ENCODE data around the gene CALU.

DNA sequence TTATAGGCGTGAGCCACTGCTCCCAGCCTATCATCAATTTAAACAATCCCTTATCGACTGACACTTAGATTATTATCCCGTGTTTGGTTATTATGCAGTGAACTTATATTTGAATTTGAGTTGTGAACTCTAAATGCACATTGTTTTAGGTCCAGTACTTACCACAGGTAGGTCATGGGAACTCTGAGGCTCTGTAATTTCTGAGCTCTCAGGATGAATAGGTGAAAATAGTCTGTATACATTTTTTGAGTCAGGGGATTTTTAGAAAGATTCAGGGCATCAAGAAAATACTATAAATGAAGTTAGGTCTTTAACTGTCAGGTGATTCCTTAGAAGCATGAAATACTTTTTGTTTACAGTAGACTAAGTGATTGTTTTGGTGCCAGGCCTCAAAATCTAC lies 61.4 kb downstream of the CALU start:
- TF ChIP-seq SUZ12 (IDR thresholded peaks at IDR 0.05) (no peak), FOXA1 (IDR thresholded peaks at IDR 0.05) (no peak), NFRKB (IDR thresholded peaks at IDR 0.05) (no peak), PKNOX1 (IDR thresholded peaks at IDR 0.05) (no peak), SP1 (IDR thresholded peaks at IDR 0.05) (no peak), TARDBP (IDR thresholded peaks at IDR 0.05) (no peak), FOXK2 (IDR thresholded peaks at IDR 0.05) (no peak), FOXM1 (IDR thresholded peaks at IDR 0.05; ENCODE audit: borderline replicate concordance) (no peak), ZNF384 (IDR thresholded peaks at IDR 0.05) (no peak), BHLHE40 (IDR thresholded peaks at IDR 0.05; ENCODE audit: borderline replicate concordance) (no peak), HDGF (IDR thresholded peaks at IDR 0.05; ENCODE audit: borderline replicate concordance) (no peak)
